HG03196 (cell line): ENCODE measurements around the gene ROR2.

Source experiments
- ATAC-seq: cut with Tn5 transposase; IDR thresholded peaks from one replicate; pipeline ENCODE4 v1.9.1; 2021; ENCODE audit not compliant: unreplicated experiment

Gene ROR2

DNA sequence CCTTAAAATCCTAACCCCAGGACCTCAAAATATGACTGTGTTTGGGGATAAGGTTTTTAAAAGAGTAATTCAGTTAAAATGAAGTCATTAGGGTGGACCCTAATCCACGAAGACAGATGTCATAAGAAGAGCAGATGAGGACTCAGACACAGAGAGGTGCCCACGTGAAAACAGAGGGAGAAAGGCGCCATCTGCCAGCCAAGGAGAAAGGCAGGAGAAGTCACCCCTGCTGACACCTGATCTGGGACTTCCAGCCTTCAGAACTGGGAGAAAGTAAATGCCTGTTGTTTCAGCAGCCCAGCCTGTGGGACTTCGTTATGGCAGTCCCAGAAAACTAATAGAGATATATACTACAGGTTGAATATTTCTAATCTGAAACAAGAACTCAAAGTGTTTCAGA lies 67.4 kb downstream of the ROR2 start:
- ATAC-seq: no peak

DNA sequence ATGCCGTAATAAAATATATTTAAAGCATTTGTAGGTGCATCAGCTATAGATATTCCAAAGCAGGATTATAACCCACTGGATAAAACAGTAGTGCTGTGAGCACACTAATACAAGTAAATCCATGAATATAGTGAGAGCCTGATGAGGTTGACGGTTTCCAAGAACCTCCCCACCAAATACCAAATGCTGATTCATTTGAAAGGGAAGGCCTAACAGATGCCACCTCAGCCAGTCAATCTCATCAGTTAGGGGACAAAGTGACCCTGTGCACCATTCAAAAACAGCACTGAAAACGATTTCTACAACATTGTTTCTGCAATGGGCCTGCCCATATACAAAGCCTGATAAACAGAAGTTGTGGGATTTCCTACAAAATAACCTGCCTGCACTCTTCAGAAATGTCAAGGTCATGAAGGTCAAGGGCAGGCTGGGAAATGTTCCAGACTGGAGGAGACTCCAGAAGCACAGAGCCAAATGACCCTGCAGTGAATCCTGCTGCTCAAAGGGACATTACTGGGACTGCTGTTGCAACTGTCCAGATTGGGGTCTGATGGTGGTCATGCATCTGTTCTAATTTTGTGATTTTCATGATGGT lies 69.6 kb downstream of the ROR2 start:
- ATAC-seq: no peak

- ATAC-seq: no peak
These were observed 70.8 kb downstream of the ROR2 start for GRCh38 chr9:91879231-91879630.

DNA sequence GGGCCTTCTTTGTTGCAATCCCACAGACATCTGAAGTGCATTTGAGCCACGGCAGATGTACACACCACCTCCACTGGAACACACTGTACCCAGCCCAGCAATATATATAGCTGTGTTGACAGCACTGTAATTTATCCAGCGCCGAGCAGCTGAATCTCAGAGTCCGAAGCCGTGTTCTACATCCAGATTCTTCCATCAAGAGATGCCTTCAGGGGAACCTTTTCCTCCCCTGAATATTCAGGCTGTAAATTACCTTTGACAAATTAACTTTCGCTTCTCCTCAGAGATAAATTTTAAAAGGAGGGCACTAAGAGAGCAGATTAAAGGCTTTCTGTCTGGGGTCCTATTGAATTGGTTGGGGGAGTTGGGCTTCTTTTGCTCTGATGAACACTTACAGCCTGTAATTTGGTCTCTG lies 76.4 kb downstream of the ROR2 start:
- no peak for ATAC-seq

DNA sequence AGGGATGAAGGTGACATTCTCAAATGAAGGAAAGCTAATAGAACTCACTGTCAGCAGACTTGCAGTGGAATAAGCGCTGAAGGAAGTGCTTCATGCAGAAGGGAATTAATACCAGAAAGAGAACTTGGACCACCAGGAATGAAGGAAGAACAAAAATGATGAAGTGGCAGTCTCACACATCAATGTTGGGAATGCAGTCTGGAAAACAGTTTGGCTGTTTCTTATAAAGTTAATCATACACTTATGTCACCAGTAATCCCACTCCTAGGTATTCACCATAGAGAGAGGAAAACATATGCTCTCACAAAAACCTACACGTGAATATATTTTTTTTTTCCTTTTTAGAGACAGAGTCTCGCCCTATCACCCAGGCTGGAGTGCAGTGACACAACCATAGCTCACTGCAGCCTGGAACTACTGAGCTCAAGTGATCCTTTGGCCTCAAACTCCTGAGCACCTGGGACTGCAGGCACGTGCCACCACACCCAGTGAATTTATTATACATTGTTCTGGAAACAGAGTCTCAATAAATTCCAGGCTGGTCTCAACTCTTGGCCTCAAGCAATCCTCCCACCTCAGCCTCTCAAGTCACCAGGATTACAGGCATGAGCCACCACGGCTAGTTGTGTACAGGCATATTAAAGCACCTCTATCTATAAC lies 81.2 kb downstream of the ROR2 start:
- no peak for ATAC-seq

DNA sequence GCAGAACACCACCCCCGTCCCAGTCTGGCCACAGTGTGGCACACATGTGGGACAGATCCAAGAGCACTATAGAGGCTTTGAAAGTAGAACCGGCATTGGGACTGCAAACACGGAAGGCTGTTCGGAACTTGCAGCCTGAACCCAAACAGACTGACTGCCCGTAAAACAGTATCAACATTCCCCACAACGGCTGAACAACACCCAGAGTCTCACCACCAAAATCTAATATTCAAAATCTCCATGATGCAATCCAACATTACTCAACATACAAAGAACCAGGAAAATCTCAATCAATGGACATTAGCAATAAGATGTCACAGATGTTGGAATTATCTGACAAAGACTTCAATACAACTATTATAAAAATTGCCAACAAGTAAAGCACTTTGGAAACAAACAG lies 82.3 kb downstream of the ROR2 start:
- no peak for ATAC-seq

- no peak for ATAC-seq
These were observed 85.0 kb downstream of the ROR2 start for GRCh38 chr9:91865041-91865440.

DNA sequence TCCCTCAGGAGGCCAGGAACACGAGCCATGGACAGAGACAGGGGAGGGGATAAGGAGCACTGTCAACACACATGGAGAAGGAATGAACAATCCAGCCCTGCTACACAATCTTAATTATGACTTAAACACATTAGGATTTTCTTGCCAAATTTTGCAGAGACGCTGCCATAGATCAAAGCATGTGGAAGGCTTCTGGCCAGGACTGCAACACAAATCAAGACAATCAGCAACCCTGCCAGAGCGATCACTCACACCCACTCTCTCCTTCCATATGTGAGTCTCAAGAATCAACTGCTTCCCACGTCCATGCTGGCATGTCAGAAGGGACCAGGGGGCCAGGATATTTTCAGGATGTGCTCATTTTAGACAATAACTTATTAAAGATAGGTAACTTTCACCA lies 85.6 kb downstream of the ROR2 start:
- no peak for ATAC-seq

DNA sequence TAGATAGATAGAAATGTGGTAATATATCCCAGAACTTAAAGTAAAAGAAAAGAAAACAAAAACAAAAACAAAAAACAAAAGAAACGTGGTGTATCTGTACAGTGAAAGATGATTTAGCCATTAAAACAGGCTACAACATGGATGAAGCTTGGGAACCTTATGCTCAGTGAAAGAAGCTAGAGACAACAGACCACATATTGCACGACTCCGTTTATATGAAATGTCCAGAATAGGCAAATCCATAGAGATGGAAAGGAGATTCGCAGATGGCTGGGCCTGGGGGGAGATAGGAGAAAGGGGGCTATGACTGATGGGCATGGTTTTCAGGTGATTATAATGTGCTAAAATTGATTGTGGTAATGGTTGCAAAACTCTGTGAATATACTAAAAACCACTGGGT lies 86.6 kb downstream of the ROR2 start:
- ATAC-seq: no peak

GRCh38 chr9:91858213-91859030 lies 91.6 kb downstream of the ROR2 start:
- ATAC-seq: no peak

- ATAC-seq: no peak
These were observed 92.5 kb downstream of the ROR2 start for GRCh38 chr9:91857291-91858212.

DNA sequence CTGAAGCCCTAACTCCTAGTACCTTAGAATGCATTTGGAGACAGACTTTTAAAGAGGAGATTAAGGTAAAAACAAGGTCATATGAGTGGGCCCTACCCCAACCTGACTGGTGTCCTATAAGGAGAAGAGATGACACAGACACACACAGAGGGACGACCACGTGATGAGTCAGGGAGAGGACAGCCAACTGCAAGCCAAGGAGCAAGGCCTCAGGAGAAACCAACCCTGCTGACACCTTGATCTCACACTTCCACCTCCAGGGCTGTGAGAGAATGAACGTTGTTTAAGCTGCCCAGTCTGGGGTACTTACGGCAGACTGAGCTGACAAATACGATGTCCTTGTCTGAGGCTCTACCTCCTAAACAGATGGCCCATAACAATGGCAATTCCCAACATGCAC lies 93.6 kb downstream of the ROR2 start:
- no peak for ATAC-seq

DNA sequence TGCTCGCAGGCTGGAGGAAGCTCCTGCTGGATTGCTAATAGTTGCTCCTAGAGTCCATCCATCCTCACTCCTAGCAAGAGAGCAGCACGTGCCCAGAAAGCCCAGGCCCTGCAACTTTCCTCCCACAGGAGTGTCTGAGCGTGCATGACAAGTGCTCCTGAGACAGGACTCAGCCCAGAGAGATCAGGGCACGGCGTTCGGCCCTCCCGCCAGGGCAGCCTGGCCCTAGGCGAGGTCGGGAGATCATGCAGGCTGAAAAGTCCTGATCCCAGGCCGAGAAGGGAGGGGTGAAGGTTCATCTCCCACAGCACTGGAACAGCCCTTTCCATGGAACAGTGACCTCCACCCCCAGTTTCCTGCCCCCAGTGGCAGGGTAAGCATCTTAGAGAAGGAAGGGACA lies 94.8 kb downstream of the ROR2 start:
- ATAC-seq: no peak

DNA sequence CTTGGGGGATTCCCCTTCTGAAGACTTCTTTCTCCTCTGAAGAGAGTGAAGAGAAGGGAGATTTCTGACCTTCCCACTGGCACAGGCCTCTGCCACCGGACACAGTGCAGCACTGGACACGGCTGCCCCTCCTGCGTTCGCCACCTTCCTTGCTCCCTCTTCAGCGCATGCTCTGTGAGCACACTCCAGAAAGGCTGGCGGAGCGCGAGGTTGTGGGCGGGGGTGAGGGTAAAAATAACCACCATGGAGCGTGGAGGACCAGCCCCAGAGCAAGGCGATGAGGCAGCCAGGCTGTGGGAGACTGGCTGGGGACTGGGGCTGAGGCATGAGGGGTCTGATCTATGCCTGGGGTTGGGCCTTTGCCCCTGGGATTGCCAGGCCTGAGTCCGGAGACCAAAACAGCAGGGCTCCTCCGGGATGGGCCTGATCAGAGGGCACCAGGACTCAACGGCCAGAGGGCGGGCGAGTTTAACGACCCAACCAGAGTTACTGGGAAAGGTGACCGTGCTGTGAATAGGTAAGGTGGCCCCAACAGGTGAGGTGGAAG lies 97.2 kb downstream of the ROR2 start:
- no peak for ATAC-seq

- ATAC-seq: no peak
These were observed 100.3 kb downstream of the ROR2 start for GRCh38 chr9:91849694-91850093.

- no peak for ATAC-seq
These were observed 101.9 kb downstream of the ROR2 start for GRCh38 chr9:91848146-91848545.

GRCh38 chr9:91847581-91848091 lies 102.4 kb downstream of the ROR2 start:
- no peak for ATAC-seq

- no peak for ATAC-seq
These were observed 104.1 kb downstream of the ROR2 start for GRCh38 chr9:91845879-91846278.

DNA sequence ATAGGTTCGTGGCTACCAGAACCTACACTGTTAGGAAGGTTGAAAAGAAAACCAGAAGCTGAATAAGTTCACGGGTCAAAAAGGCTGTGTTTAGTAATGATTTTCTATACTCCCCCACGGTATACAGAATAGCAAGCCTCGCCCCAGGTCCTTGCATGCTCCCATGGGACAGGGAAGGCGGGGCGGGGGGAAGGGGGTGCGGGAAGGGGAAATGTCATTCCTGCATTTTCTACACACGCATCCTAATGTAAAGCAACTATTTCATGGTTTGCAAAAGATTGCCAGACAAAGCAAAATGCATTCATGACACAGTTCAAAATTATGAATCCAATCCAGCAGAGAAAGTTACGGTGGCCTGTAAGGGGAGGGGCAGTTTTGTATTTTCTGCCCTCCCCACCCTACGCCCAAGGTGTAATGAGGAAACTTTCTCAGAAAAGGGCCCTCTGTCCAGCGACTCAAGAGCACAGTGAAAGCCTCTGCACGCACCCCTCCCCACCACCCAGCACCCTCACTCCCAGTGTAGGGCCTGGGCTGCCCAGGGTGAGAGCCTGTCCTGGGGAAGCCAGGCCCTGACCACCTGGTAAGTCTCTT lies 105.2 kb downstream of the ROR2 start:
- ATAC-seq: no peak

DNA sequence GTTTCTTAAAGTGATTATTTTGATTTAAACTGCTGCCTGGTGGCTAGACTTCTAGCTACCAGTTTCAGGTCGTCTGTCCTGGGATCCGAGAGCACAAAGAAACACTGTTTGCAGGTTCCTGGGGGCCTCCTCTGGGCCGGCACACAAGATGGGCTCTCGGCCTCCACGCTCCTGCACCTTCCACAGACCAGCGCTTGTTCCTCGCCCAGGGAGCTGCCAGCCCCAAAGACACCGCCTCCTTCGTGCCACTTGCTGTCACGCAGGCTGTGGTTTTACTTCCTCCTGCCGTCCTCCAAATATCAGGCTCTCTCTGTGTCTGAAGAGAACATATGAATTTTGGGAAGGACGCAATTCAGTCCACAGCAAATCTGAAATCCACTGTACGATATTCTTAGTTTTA lies 105.8 kb downstream of the ROR2 start:
- ATAC-seq: no peak
